Common myeloid progenitor, CD34-positive (primary cell): ENCODE data around the gene TEX14.

ENCODE experiments used
- CTCF ChIA-PET: fragments of 350-600 bp; sonication (Branson Sonifier 250); formaldehyde crosslinking; loops from one replicate; lab custom pipeline; 2021; ENCODE audit warnings: antibody characterized with exemption; lab: Charles Lee
- POLR2A ChIA-PET: fragments of 350-600 bp; sonication (Branson Sonifier 250); formaldehyde crosslinking; loops from one replicate; lab custom pipeline; 2021; ENCODE audit warnings: antibody characterized with exemption; lab: Charles Lee
- DNase-seq, 3 donors: peaks; one replicate each; pipeline versions ENCODE4 v3.0.0 to v3.0.0-alpha.2; 2013
- H3K27ac ChIP-seq, 2 experiments: 1 replicate in 1 of 2; 2 replicates in 1 of 2; pipeline ENCODE4 v1.7.0; 2013; ENCODE audit warnings: inconsistent platforms in 2 of 2, low read length in 2 of 2, mild to moderate bottlenecking in 2 of 2, low read depth in 1 of 2, moderate library complexity in 1 of 2; ENCODE audit not compliant: severe bottlenecking in 2 of 2, insufficient read depth in 1 of 2, poor library complexity in 1 of 2
- H3K27me3 ChIP-seq, 5 experiments: replicated peaks in 2 of 5; 1 replicate in 3 of 5; 2 replicates in 2 of 5; pipeline versions ENCODE4 v1.6.1 to v1.7.0; 2013; ENCODE audit warnings: low read length in 4 of 5, mild to moderate bottlenecking in 2 of 5, moderate library complexity in 2 of 5, inconsistent platforms in 1 of 5; ENCODE audit not compliant: insufficient read depth in 5 of 5, control insufficient read depth in 4 of 5
- H3K36me3 ChIP-seq, 4 experiments: 1 replicate in 2 of 4; 2 replicates in 2 of 4; pipeline versions ENCODE4 v1.6.1 to v1.7.0; 2013; ENCODE audit warnings: low read length in 3 of 4, control low read depth in 1 of 4, mild to moderate bottlenecking in 1 of 4; ENCODE audit not compliant: control insufficient read depth in 4 of 4, insufficient read depth in 4 of 4
- H3K4me1 ChIP-seq, 4 experiments: 1 replicate in 3 of 4; 2 replicates in 1 of 4; pipeline versions ENCODE4 v1.6.1 to v1.7.1; 2013; ENCODE audit warnings: low read length in 3 of 4, mild to moderate bottlenecking in 3 of 4, control low read depth in 1 of 4, inconsistent platforms in 1 of 4, moderate library complexity in 1 of 4; ENCODE audit not compliant: control insufficient read depth in 4 of 4, insufficient read depth in 4 of 4; ENCODE audit errors: control extremely low read depth in 1 of 4
- H3K4me3 ChIP-seq, 7 experiments: 1 replicate in 4 of 7; 2 replicates in 3 of 7; pipeline versions ENCODE4 v1.5.1 to v1.7.0; 2013; ENCODE audit warnings: mild to moderate bottlenecking in 7 of 7, low read length in 6 of 7, moderate library complexity in 6 of 7, inconsistent platforms in 2 of 7, low read depth in 2 of 7, control low read depth in 1 of 7; ENCODE audit not compliant: insufficient read depth in 4 of 7, control insufficient read depth in 1 of 7; ENCODE audit errors: extremely low read depth in 1 of 7
- H3K9me3 ChIP-seq, 5 experiments: 1 replicate in 4 of 5; 2 replicates in 1 of 5; pipeline versions ENCODE4 v1.6.1 to v1.7.1; 2013; ENCODE audit warnings: low read length in 4 of 5, mild to moderate bottlenecking in 2 of 5, inconsistent platforms in 1 of 5, low read depth in 1 of 5, moderate library complexity in 1 of 5; ENCODE audit not compliant: control insufficient read depth in 4 of 5, insufficient read depth in 2 of 5; ENCODE audit errors: control extremely low read depth in 1 of 5
- WGBS: methylation state at CpG from one replicate; pipeline ENCODE4 v1.1.5; 2013; ENCODE audit not compliant: insufficient coverage; 5-methylcytosine and 5-hydroxymethylcytosine counted together

Gene TEX14

DNA sequence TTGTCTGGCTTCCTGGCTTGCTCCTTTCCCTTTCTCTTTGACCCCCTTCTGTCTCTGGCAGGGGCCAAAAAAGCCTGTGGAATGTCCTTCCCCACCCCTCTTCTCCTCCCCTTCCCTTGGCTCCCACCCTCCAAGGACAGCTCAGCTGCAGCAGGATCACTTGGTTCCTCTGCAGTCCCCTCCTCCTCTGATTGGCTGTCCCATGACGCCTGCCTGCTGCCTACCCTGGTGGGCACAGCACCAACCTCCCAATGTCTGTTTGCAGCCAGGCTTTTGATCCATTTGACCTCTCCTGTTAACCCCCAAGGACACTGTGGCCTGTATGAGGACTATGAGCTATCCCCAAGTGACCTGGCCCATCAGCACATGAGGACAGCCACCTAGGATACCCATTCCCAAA lies 162.6 kb downstream of the TEX14 start:
- Histone ChIP-seq H3K36me3 (no peaks in the 10 kb centered on the region), H3K4me3 (no peak overlapping the region), H3K27me3 (peaks cover 0 to 40% (median 17%) of the 10 kb centered on the region in 5 experiments), H3K9me3 (no peaks in the 10 kb centered on the region), H3K4me1 (peaks cover 0 to 18% (median 15%) of the 10 kb centered on the region in 4 experiments), H3K27ac (no peak overlapping the region)
- 70% methylated on average over 1 of the region's 1 CpG for WGBS
- ChIA-PET POLR2A (no interaction called here), CTCF (interaction anchor here (1.5 to 2.6 kb wide), 4 partner anchors 9 to 48 kb away, joined by 3 to 10 read pairs (median 8); no protein-coding TSS in a partner anchor)
- DNase-seq: no peak

- Histone ChIP-seq H3K36me3 (no peaks in the 10 kb centered on the region), H3K4me3 (no peak overlapping the region), H3K9me3 (no peaks in the 10 kb centered on the region), H3K27me3 (peaks cover 0 to 38% (median 17%) of the 10 kb centered on the region in 5 experiments), H3K27ac (no peak overlapping the region), H3K4me1 (peaks cover 0 to 18% (median 15%) of the 10 kb centered on the region in 4 experiments)
- no peak for DNase-seq
- ChIA-PET POLR2A (interaction anchor here (1.0 kb wide), 1 partner anchor 10 kb away, joined by 3 read pairs; no protein-coding TSS in a partner anchor), CTCF (interaction anchor here (1.1 to 2.3 kb wide), 7 partner anchors 9 to 103 kb away, joined by 3 to 10 read pairs (median 5); no protein-coding TSS in a partner anchor)
- 42% methylated on average over 3 of the region's 3 CpGs for WGBS
These were observed 163.4 kb downstream of the TEX14 start for GRCh38 chr17:58528443-58528842.

DNA sequence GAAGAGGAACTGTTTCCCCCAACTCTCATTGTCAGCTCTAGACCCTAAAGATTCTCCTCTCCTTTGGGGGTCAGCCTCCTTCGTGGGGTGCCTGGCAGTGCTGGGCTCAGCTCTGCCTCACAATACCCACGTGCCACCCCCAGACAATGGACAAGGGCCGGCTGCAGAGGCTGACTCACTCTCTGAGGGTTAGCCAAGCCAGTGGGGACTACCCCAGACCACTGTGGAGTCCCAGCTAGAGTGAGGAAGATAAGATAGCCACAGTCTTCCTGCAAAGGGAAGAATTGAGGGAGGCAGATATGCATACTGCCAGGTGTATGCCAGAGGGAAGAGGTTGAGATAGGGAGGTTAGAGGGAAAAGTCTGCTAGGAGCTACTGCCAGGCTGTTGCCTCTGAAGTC lies 163.9 kb downstream of the TEX14 start:
- POLR2A ChIA-PET: interaction anchor here (0.6 to 1.0 kb wide), 2 partner anchors 9 to 10 kb away, joined by 3 to 4 read pairs; no protein-coding TSS in a partner anchor
- 40% methylated on average over 3 of the region's 3 CpGs for WGBS

DNA sequence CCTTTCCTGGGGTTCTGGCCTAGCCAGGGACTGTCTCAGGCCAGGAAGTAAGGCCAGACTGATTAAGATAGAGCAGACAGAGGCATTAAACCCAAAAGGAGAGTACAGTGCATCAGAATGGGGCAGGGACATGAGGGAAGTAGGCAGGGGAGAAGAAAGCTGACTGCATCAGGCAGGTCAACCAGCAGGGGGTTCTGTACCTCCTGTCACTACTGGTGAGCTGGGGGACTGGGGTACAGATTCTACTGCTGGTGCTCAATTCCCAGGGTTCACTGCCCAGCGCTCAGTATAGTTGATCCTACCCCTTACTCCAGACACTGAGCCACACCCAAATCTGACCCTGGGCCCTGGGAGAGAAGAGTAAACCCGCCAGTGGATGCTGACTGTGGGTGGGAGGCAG lies 164.5 kb downstream of the TEX14 start:
- Histone ChIP-seq H3K27me3 (peaks cover 0 to 26% (median 17%) of the 10 kb centered on the region in 5 experiments), H3K4me3 (no peak overlapping the region), H3K9me3 (no peaks in the 10 kb centered on the region), H3K4me1 (peaks cover 0 to 18% (median 13%) of the 10 kb centered on the region in 4 experiments), H3K36me3 (no peaks in the 10 kb centered on the region), H3K27ac (no peak overlapping the region)
- ChIA-PET POLR2A (interaction anchor here (0.6 kb wide), 1 partner anchor 9 kb away, joined by 4 read pairs; no protein-coding TSS in a partner anchor), CTCF (interaction anchor here (0.5 to 2.3 kb wide), 7 partner anchors 8 to 58 kb away, joined by 3 to 10 read pairs (median 3); a partner anchor contains a TSS)
- peak in 2 of 3 donors; percentile 43 to 46 for DNase-seq
- 80% methylated on average over 1 of the region's 2 CpGs for WGBS

More for the DNA sequence above, 163.9 kb downstream of the TEX14 start:
- peak in 1 of 3 donors; percentile 22 for DNase-seq
- H3K4me3 ChIP-seq: no peak overlapping the region
- peaks cover 0 to 33% (median 17%) of the 10 kb centered on the region in 5 experiments for H3K27me3 ChIP-seq
- H3K27ac ChIP-seq: no peak overlapping the region
- no peaks in the 10 kb centered on the region for H3K36me3 ChIP-seq
- CTCF ChIA-PET: interaction anchor here (0.5 to 2.3 kb wide), 10 partner anchors 9 to 103 kb away, joined by 3 to 10 read pairs (median 4); a partner anchor contains a TSS
- H3K4me1 ChIP-seq: peaks cover 0 to 18% (median 15%) of the 10 kb centered on the region in 4 experiments
- no peaks in the 10 kb centered on the region for H3K9me3 ChIP-seq

DNA sequence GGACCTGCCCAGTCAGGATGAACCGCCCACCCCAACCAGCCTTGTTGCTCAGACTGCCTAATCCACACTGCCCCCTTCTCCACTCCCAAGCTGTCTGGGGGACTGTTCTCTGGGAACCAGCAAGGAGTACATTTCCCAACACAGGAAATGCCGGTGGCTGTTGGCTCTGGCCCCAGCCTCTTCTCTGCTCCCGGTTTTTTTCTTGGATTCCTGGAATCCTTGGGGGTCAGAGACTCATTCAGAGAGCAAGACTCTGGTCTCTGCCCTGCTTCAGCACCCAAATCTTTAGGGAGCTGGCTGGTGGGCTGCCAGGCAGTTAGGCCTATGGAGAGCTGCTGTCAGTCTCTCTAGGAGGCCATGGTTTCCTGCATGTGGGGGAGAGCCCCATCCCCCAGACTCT lies 166.6 kb downstream of the TEX14 start:
- H3K27me3 ChIP-seq: peaks cover 0 to 10% (median 7%) of the 10 kb centered on the region in 5 experiments
- ChIA-PET CTCF (interaction anchor here (1.0 to 1.1 kb wide), 2 partner anchors 17 to 72 kb away, joined by 3 read pairs; no protein-coding TSS in a partner anchor), POLR2A (no interaction called here)
- H3K36me3 ChIP-seq: no peaks in the 10 kb centered on the region
- no peak for DNase-seq
- whole genome bisulfite sequencing: 79% methylated on average over 3 of the region's 3 CpGs
- H3K4me3 ChIP-seq: no peak overlapping the region
- H3K9me3 ChIP-seq: no peaks in the 10 kb centered on the region
- H3K27ac ChIP-seq: no peak overlapping the region
- H3K4me1 ChIP-seq: peaks cover 0 to 11% (median 3%) of the 10 kb centered on the region in 4 experiments

- ChIA-PET CTCF (interaction anchor here (1.2 to 1.6 kb wide), 3 partner anchors 41 to 190 kb away, joined by 3 read pairs; no protein-coding TSS in a partner anchor), POLR2A (no interaction called here)
- no peak for DNase-seq
- H3K27me3 ChIP-seq: no peaks in the 10 kb centered on the region
- no peak overlapping the region for H3K4me3 ChIP-seq
- no peaks in the 10 kb centered on the region for H3K36me3 ChIP-seq
- no peaks in the 10 kb centered on the region for H3K9me3 ChIP-seq
- no peak overlapping the region for H3K27ac ChIP-seq
- H3K4me1 ChIP-seq: peaks cover 6 to 19% (median 15%) of the 10 kb centered on the region in 4 experiments
- WGBS: 94% methylated on average over 10 of the region's 10 CpGs
These were observed 170.2 kb downstream of the TEX14 start for GRCh38 chr17:58521680-58522079.
